CD8-positive, alpha-beta memory T cell (primary cell): ENCODE data around the gene HSPBAP1. TPM values are rescaled to one million over a fixed set of nuclear protein-coding genes. Genes with fewer than 3 reads are reported as not detected.

Experiments
- CTCF ChIA-PET: fragments of 350-600 bp; sonication (Branson Sonifier 250); formaldehyde crosslinking; loops from one replicate; lab custom pipeline; 2021; ENCODE audit warnings: antibody characterized with exemption; lab: Charles Lee
- POLR2A ChIA-PET: fragments of 350-600 bp; sonication (Branson Sonifier 250); formaldehyde crosslinking; loops from one replicate; lab custom pipeline; 2021; ENCODE audit warnings: antibody characterized with exemption; lab: Charles Lee
- DNase-seq, 5 donors: peaks; one replicate each; pipeline versions ENCODE4 v3.0.0 to v3.0.0-alpha.2; 2020 to 2022; ENCODE audit warnings: mixed read lengths in 1 of 5
- H3K27ac ChIP-seq: one replicate; pipeline ENCODE4 v1.7.0; 2013; ENCODE audit warnings: low read depth, mild to moderate bottlenecking, low read length, moderate library complexity
- H3K27me3 ChIP-seq: 2 replicates; pipeline ENCODE4 v1.7.0; 2013; ENCODE audit warnings: low read length, mild to moderate bottlenecking; ENCODE audit not compliant: insufficient read depth, poor library complexity, severe bottlenecking
- H3K36me3 ChIP-seq: 2 replicates; pipeline ENCODE4 v1.7.0; 2013; ENCODE audit warnings: mild to moderate bottlenecking, low read length, moderate library complexity; ENCODE audit not compliant: insufficient read depth
- H3K4me1 ChIP-seq: 2 replicates; pipeline ENCODE4 v1.7.0; 2013; ENCODE audit warnings: mild to moderate bottlenecking, low read length, moderate library complexity; ENCODE audit not compliant: insufficient read depth
- H3K4me3 ChIP-seq: 2 replicates; pipeline ENCODE4 v1.7.0; 2013; ENCODE audit warnings: mild to moderate bottlenecking, low read length
- H3K9me3 ChIP-seq: 2 replicates; pipeline ENCODE4 v1.7.0; 2013; ENCODE audit warnings: mild to moderate bottlenecking, low read length
- H3K27ac Mint-ChIP-seq, 8 donors: one replicate each; pipeline ENCODE4 v1.8.0; 2020 to 2021; ENCODE audit warnings: mixed read lengths in 8 of 8, mild to moderate bottlenecking in 6 of 8, inconsistent platforms in 3 of 8, moderate library complexity in 3 of 8
- H3K27me3 Mint-ChIP-seq, 2 donors: one replicate each; pipeline ENCODE4 v1.8.0; 2020 to 2021; ENCODE audit warnings: mixed read lengths in 2 of 2, mild to moderate bottlenecking in 1 of 2, moderate library complexity in 1 of 2
- H3K36me3 Mint-ChIP-seq, 3 donors: one replicate each; pipeline ENCODE4 v1.8.0; 2020 to 2021; ENCODE audit warnings: mixed read lengths in 3 of 3, inconsistent platforms in 1 of 3, mild to moderate bottlenecking in 1 of 3
- H3K4me1 Mint-ChIP-seq, 3 donors: one replicate each; pipeline ENCODE4 v1.8.0; 2020 to 2021; ENCODE audit warnings: mixed read lengths in 3 of 3, inconsistent platforms in 1 of 3, mild to moderate bottlenecking in 1 of 3
- H3K4me3 Mint-ChIP-seq, 7 donors: one replicate each; pipeline ENCODE4 v1.8.0; 2020 to 2021; ENCODE audit warnings: mixed read lengths in 7 of 7, mild to moderate bottlenecking in 6 of 7, moderate library complexity in 4 of 7, inconsistent platforms in 2 of 7
- H3K9me3 Mint-ChIP-seq, 5 donors: one replicate each; pipeline ENCODE4 v1.8.0; 2020 to 2022; ENCODE audit warnings: mixed read lengths in 5 of 5, mild to moderate bottlenecking in 3 of 5, moderate library complexity in 2 of 5, inconsistent platforms in 1 of 5
- polyA plus RNA-seq: library from polyadenylated mRNA; unstranded; fragments of 300-500 nt; fragmentation: Illumina TruSeq; gene quantifications from one replicate; pipeline ENCODE4 v1.2.3, GENCODE V29; 2021
- total RNA-seq, 2 experiments: library from RNA; stranded (reverse); gene quantifications; one replicate each; pipeline ENCODE4 v1.2.3, GENCODE V29; 2021

HSPBAP1 gene
- total and polyA plus RNA-seq, 3 experiments from 2014 or later, result 7.2 to 10.6 (median 10.2) TPM

DNA sequence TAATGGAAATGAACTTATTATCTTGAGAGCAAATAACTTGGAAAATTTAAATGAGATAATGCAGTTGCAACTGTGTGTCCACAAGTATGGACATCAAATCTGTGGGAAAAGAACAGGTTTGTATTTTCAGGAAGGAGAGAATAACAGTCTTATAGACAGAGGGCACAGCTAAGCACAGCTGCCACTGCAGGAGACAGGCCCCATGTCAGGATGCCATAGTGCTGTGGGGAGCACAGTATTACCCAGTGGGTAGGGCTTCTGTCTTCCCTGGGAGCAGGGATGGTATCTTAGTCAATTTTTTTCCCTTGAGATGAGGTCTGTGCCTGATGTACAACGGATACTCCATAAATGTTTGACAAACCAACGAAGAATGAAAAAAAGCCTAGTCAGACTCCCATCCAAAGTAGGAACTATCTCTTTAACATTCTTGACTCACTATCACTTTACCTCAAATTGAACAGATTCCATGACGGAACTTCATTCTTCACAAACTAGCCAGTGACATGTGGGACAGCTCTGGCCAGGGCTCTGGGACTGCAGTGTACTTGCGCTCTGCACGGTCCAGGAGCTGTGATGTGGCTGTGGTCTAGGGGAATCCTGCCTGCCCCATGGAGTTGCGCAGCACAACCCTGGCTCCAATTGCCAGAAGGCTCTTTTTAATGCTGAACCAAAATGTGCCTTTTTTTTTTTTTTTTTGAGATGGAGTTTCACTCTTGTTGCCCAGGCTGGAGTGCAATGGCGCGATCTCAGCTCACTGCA lies 64.7 kb downstream of the HSPBAP1 start:
- Histone ChIP-seq H3K36me3 (no peaks in the 10 kb centered on the region), H3K9me3 (no peaks in the 10 kb centered on the region), H3K27ac (no peak overlapping the region), H3K4me3 (no peak overlapping the region), H3K27me3 (no peaks in the 10 kb centered on the region), H3K4me1 (no peaks in the 10 kb centered on the region)
- H3K27ac Mint-ChIP-seq, result no peak overlapping the region
- no peak overlapping the region for H3K4me3 Mint-ChIP-seq
- peaks cover 3 to 49% (median 9%) of the 10 kb centered on the region in 3 donors for H3K36me3 Mint-ChIP-seq
- DNase-seq, result no peak
- peaks cover 0 to 5% (median 0%) of the 10 kb centered on the region in 5 donors for H3K9me3 Mint-ChIP-seq
- no peaks in the 10 kb centered on the region for H3K27me3 Mint-ChIP-seq
- ChIA-PET POLR2A (no interaction called here), CTCF (interaction anchor here (0.6 kb wide), 1 partner anchor 125 kb away, joined by 3 read pairs; no protein-coding TSS in a partner anchor)
- H3K4me1 Mint-ChIP-seq, result no peaks in the 10 kb centered on the region

DNA sequence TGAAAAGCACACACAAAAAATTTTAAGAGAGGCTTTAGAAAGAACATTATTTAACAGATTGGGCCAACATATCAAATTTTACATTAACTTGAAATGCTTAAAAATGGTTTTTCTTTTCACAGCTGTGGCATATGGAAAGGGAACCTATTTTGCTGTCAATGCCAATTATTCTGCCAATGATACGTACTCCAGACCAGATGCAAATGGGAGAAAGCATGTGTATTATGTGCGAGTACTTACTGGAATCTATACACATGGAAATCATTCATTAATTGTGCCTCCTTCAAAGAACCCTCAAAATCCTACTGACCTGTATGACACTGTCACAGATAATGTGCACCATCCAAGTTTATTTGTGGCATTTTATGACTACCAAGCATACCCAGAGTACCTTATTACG lies 65.4 kb downstream of the HSPBAP1 start:
- peak overlapping the region in 3 of 8 donors; percentile 8 to 51 (median 23) for H3K27ac Mint-ChIP-seq
- H3K36me3 ChIP-seq, result no peaks in the 10 kb centered on the region
- no peaks in the 10 kb centered on the region for H3K9me3 ChIP-seq
- H3K9me3 Mint-ChIP-seq, result peaks cover 0 to 5% (median 0%) of the 10 kb centered on the region in 5 donors
- no peaks in the 10 kb centered on the region for H3K4me1 ChIP-seq
- no peaks in the 10 kb centered on the region for H3K27me3 ChIP-seq
- CTCF ChIA-PET, result no interaction called here
- no peak overlapping the region for H3K27ac ChIP-seq
- DNase-seq, result no peak
- no peak overlapping the region for H3K4me3 Mint-ChIP-seq
- H3K27me3 Mint-ChIP-seq, result no peaks in the 10 kb centered on the region
- H3K36me3 Mint-ChIP-seq, result peaks cover 4 to 52% (median 5%) of the 10 kb centered on the region in 3 donors
- H3K4me1 Mint-ChIP-seq, result no peaks in the 10 kb centered on the region
- no peak overlapping the region for H3K4me3 ChIP-seq
- POLR2A ChIA-PET, result no interaction called here

DNA sequence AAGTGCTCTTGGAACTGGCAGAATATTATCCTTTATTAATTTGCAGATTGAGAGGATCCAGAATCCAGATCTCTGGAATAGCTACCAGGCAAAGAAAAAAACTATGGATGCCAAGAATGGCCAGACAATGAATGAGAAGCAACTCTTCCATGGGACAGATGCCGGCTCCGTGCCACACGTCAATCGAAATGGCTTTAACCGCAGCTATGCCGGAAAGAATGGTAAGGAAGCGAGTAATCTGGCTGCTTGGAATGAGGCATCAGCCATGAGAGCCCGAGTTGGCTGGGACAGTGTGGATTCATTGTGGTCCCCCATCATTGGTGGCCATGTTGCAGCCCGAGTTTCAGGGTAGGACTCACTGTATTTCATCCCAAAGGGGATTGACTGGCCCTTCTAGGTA lies 65.9 kb downstream of the HSPBAP1 start:
- Histone ChIP-seq H3K4me1 (no peaks in the 10 kb centered on the region), H3K36me3 (no peaks in the 10 kb centered on the region), H3K9me3 (no peaks in the 10 kb centered on the region), H3K27me3 (no peaks in the 10 kb centered on the region), H3K4me3 (no peak overlapping the region), H3K27ac (no peak overlapping the region)
- DNase-seq, result no peak
- H3K4me3 Mint-ChIP-seq, result no peak overlapping the region
- peaks cover 0 to 5% (median 0%) of the 10 kb centered on the region in 5 donors for H3K9me3 Mint-ChIP-seq
- ChIA-PET POLR2A (no interaction called here), CTCF (no interaction called here)
- no peaks in the 10 kb centered on the region for H3K27me3 Mint-ChIP-seq
- H3K4me1 Mint-ChIP-seq, result no peaks in the 10 kb centered on the region
- H3K27ac Mint-ChIP-seq, result peak overlapping the region in 1 of 8 donors; percentile 44
- H3K36me3 Mint-ChIP-seq, result peaks cover 4 to 52% (median 7%) of the 10 kb centered on the region in 3 donors

DNA sequence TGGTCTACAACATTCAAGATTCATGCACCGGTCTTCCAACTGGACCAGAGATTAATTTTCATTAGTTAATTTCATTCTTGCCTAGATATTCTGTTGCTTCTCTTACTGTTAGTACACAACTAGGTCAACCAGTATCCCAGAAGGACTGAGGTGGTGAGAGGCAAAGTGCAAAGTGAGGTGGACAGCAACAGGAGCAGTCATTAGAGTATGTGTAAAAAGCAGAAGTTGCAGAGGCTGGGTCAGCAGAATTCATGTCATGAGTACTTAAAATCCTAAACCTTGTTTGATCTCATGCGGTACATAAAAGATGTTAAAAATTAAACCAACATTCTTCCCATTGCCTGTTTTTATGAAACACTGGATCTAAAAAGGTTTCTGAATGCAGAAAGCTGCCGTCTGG lies 66.3 kb downstream of the HSPBAP1 start:
- Mint-ChIP-seq H3K4me3 (no peak overlapping the region), H3K27me3 (no peaks in the 10 kb centered on the region), H3K36me3 (peaks cover 4 to 53% (median 10%) of the 10 kb centered on the region in 3 donors), H3K27ac (peak overlapping the region in 1 of 8 donors; percentile 11), H3K4me1 (no peaks in the 10 kb centered on the region), H3K9me3 (peaks cover 0 to 5% (median 0%) of the 10 kb centered on the region in 5 donors)
- ChIA-PET CTCF (no interaction called here), POLR2A (no interaction called here)
- H3K4me3 ChIP-seq, result no peak overlapping the region
- no peaks in the 10 kb centered on the region for H3K36me3 ChIP-seq
- no peaks in the 10 kb centered on the region for H3K27me3 ChIP-seq
- no peak overlapping the region for H3K27ac ChIP-seq
- DNase-seq, result no peak
- no peaks in the 10 kb centered on the region for H3K9me3 ChIP-seq
- H3K4me1 ChIP-seq, result no peaks in the 10 kb centered on the region

DNA sequence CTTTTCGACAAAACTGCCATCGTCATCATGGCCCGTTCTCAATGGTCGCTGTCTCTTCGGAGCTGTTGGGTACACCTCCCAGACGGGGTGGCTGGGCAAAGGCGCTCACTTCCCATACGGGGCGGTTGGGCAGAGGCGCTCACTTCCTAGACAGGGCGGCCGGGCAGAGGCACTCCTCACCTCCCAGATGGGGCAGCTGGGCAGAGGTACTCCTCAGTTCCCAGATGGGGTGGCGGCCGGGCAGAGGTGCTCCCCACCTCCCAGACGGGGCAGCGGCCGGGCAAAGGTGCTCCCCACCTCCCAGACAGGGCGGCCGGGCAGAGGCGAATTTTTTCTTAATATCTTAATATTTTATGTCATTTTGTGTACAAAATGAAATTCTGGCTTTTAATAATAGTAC lies 68.5 kb downstream of the HSPBAP1 start:
- DNase-seq, result no peak
- H3K27me3 Mint-ChIP-seq, result no peaks in the 10 kb centered on the region
- Histone ChIP-seq H3K4me1 (no peaks in the 10 kb centered on the region), H3K27ac (no peak overlapping the region), H3K4me3 (no peak overlapping the region), H3K27me3 (no peaks in the 10 kb centered on the region), H3K9me3 (no peaks in the 10 kb centered on the region), H3K36me3 (peaks cover 8% of the 10 kb centered on the region)
- peaks cover 0 to 5% (median 0%) of the 10 kb centered on the region in 5 donors for H3K9me3 Mint-ChIP-seq
- ChIA-PET CTCF (no interaction called here), POLR2A (no interaction called here)
- no peaks in the 10 kb centered on the region for H3K4me1 Mint-ChIP-seq
- no peak overlapping the region for H3K27ac Mint-ChIP-seq
- no peak overlapping the region for H3K4me3 Mint-ChIP-seq
- H3K36me3 Mint-ChIP-seq, result peaks cover 4 to 67% (median 17%) of the 10 kb centered on the region in 3 donors

DNA sequence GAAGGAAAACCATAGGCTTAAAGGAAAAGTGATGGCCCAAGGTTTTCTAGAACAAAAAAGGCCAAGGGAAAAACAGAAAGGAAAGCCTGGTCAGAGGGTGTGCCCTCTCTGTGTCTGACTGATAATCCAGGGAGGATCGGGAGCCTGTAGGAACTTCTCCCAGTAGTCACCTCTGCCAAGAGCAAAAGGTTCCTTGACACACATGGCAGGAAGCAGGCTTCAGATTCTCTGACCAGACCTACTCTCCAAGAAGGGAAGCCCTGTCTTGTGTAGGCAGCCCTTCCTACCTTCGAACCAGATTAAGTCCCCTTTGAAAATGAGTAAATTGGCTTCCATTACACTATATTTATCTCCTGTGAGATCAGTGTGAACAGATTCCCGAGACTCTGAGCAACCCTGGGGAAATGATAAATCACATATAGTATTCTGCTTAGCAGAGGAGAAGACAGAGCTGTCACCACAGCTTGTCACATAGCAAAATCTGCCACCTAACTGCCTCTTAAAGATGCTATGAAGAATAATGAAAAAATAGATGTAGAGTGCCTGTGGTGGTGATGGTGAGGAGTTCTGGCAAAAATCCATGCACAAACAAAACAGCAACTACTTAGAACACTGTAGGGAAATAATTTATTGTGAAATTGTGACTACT lies 74.2 kb downstream of the HSPBAP1 start:
- Mint-ChIP-seq H3K27ac (peak overlapping the region in 2 of 8 donors; percentile 48 to 72), H3K36me3 (peaks cover 5 to 91% (median 46%) of the 10 kb centered on the region in 3 donors)
- H3K27ac ChIP-seq, result no peak overlapping the region

DNA sequence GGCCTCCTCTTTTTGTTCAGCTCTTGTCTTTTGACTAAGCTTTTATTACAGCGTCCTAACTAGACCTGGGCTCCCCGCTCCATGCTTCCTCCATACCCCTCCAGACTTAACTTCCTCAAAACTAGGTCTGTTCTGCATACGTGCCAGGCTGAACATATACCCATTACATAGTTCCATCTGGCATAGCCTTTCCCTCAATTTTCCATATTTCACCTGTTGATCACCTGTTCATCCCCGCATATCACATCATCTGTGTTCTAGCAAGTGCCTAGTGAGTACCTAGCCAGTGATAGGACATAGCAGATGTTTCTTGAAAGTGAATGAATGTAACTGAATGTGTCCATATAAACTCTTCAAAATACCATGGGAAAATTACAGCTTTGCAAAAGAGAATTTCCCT lies 77.0 kb downstream of the HSPBAP1 start:
- no peak overlapping the region for H3K4me3 ChIP-seq
- no peaks in the 10 kb centered on the region for H3K4me1 ChIP-seq
- peak overlapping the region in 4 of 8 donors; percentile 5 to 48 (median 39) for H3K27ac Mint-ChIP-seq
- H3K9me3 ChIP-seq, result no peaks in the 10 kb centered on the region
- H3K9me3 Mint-ChIP-seq, result no peaks in the 10 kb centered on the region
- H3K27ac ChIP-seq, result no peak overlapping the region
- H3K27me3 ChIP-seq, result no peaks in the 10 kb centered on the region
- no peak for DNase-seq
- H3K4me1 Mint-ChIP-seq, result peaks cover 4% of the 10 kb centered on the region in 3 donors
- peaks cover 8 to 96% (median 47%) of the 10 kb centered on the region in 3 donors for H3K36me3 Mint-ChIP-seq
- H3K36me3 ChIP-seq, result peaks cover 73% of the 10 kb centered on the region
- CTCF ChIA-PET, result no interaction called here
- H3K4me3 Mint-ChIP-seq, result no peak overlapping the region
- POLR2A ChIA-PET, result interaction anchor here (0.6 kb wide), 1 partner anchor 1010 kb away, joined by 3 read pairs; no protein-coding TSS in a partner anchor
- H3K27me3 Mint-ChIP-seq, result no peaks in the 10 kb centered on the region

More for the DNA sequence above, 74.2 kb downstream of the HSPBAP1 start:
- Mint-ChIP-seq H3K27me3 (no peaks in the 10 kb centered on the region), H3K4me1 (no peaks in the 10 kb centered on the region), H3K9me3 (no peaks in the 10 kb centered on the region), H3K4me3 (no peak overlapping the region)
- ChIA-PET CTCF (no interaction called here), POLR2A (no interaction called here)
- H3K9me3 ChIP-seq, result no peaks in the 10 kb centered on the region
- no peak overlapping the region for H3K4me3 ChIP-seq
- DNase-seq, result no peak
- peaks cover 60% of the 10 kb centered on the region for H3K36me3 ChIP-seq
- no peaks in the 10 kb centered on the region for H3K27me3 ChIP-seq
- no peaks in the 10 kb centered on the region for H3K4me1 ChIP-seq

DNA sequence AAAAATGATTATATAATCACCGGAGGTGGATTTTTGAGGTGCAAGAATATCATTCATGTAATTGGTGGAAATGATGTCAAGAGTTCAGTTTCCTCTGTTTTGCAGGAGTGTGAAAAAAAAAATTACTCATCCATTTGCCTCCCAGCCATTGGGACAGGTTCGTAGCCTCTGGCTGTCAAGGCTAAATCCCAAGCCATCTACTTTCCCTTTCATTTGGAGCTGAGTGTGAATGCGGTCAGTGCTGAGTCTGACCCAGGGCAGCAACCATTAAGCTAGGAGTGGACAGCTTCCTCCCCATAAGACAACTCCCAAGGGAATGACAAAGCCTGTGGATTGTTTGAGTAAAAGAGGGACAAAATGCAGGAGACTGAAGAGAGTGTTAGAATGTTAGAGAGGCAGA lies 79.4 kb downstream of the HSPBAP1 start:
- peaks cover 9 to 94% (median 42%) of the 10 kb centered on the region in 3 donors for H3K36me3 Mint-ChIP-seq
- no peak for DNase-seq
- Histone ChIP-seq H3K27ac (no peak overlapping the region), H3K36me3 (peaks cover 58% of the 10 kb centered on the region), H3K9me3 (no peaks in the 10 kb centered on the region), H3K4me1 (no peaks in the 10 kb centered on the region), H3K27me3 (no peaks in the 10 kb centered on the region), H3K4me3 (no peak overlapping the region)
- no peaks in the 10 kb centered on the region for H3K27me3 Mint-ChIP-seq
- ChIA-PET CTCF (no interaction called here), POLR2A (no interaction called here)
- no peaks in the 10 kb centered on the region for H3K9me3 Mint-ChIP-seq
- H3K4me1 Mint-ChIP-seq, result peaks cover 24 to 28% (median 27%) of the 10 kb centered on the region in 3 donors
- no peak overlapping the region for H3K4me3 Mint-ChIP-seq
- peak overlapping the region in 1 of 8 donors; percentile 71 for H3K27ac Mint-ChIP-seq
